ENCODE data around the gene ONECUT1.

DNA sequence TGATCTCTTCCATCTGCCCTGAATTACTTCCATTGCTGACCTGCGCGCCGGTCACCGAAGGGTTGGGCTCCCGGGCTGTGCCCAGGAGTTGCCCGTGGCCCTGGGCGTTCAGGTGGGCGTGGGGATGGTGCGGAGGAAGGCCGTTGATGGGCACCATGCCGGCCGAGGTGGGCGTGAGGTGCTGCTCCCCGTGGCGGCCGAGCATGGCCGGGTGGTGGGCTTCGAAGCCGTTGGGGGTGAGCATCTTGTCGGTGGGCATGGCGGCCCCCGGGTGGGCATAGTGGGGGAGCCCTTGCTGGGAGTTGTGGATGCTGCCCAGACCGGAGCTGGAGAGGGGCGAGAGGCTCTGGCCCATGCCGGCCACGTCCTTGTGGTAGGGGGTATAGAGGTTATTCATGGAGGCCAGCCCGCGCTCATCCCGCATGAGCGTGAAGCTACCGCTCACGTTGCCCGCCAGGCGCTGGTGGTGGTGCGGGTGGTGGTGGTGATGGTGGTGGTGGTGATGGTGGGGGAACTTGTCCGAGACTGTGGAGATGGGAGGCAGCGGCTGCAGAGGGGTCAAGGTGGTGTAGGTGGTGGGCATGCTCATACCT, 1.0 kb downstream of the ONECUT1 start:
- TF ChIP-seq ZNF274 (IDR thresholded peaks at IDR 0.05; ENCODE audit: low read depth, low read length) (no peak), YY1 (IDR thresholded peaks at IDR 0.05; ENCODE audit: insufficient read depth, insufficient read length) (no peak), SUZ12 (IDR thresholded peaks at IDR 0.05; ENCODE audit: extremely low read depth, insufficient read depth, insufficient read length) (no peak)
